ENCODE results near the gene SPTSSB.

DNA sequence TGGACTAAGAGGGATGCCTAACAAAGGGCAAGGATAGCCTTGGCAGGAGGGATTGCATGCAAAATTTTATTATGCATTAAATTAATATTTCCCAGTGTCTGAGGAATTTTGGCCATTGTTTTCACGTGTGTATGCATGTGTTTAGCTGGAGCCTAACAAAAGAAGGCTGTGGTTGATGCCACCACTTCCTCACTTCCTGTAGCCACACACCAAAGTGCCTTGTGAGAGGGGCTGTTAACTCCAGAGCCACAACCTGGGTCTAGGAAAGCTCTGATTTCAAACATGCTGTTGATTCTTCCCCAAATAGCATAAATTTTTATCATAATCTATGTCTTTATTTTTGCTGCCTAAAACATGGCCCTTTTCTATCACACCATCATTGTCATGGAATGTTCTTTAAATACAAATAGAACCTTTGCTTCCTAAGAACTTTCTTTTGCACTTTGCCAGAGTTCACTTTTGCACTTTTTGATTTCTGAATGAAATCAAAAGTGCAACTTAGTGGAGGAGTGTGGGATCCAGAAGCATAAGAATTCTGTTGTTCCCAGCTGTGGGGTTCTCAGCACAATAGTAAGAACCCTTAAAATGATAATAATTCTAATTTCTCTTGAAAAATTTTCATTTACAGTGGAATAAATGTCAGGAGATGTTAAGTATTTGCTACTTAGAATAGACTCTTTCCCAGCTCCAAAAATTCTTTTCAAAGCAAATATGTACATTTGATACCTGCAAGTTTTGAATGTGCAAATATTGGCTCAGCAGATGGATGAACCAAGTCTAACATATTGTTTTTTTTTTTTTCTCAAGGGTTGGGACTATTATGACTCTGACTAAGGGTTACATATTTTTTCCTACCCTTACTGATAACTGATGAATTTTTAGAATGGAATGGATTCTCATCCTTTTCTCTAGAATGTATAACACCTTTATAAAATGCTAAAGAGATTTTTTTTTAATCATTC is 35.6 kb upstream of the SPTSSB start:
- TF ChIP-seq, protein P1, sequence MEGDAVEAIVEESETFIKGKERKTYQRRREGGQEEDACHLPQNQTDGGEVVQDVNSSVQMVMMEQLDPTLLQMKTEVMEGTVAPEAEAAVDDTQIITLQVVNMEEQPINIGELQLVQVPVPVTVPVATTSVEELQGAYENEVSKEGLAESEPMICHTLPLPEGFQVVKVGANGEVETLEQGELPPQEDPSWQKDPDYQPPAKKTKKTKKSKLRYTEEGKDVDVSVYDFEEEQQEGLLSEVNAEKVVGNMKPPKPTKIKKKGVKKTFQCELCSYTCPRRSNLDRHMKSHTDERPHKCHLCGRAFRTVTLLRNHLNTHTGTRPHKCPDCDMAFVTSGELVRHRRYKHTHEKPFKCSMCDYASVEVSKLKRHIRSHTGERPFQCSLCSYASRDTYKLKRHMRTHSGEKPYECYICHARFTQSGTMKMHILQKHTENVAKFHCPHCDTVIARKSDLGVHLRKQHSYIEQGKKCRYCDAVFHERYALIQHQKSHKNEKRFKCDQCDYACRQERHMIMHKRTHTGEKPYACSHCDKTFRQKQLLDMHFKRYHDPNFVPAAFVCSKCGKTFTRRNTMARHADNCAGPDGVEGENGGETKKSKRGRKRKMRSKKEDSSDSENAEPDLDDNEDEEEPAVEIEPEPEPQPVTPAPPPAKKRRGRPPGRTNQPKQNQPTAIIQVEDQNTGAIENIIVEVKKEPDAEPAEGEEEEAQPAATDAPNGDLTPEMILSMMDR (IDR thresholded peaks at IDR 0.05), result no peak
- TF ChIP-seq POLR2A (IDR thresholded peaks at IDR 0.05), result no peak

All from lower leg skin (tissue), 3 donors.